Dendritic cell treated with granulocyte-macrophage colony-stimulating factor and Interleukin-4, amounts not matched to agents 40 ng/mL and 50 ng/mL, for 4 days (primary cell): ENCODE measurements around the gene RCHY1.
"Not testable (repeated sequence)": the region's sequence is repeated elsewhere in the genome, so short reads cannot be mapped to it uniquely, and the experiment has no call there.

Source experiments
- H3K27ac Mint-ChIP-seq: one replicate; pipeline ENCODE4 v1.8.0; 2022; ENCODE audit warnings: mild to moderate bottlenecking, mixed read lengths
- H3K27me3 Mint-ChIP-seq: one replicate; pipeline ENCODE4 v1.8.0; 2022; ENCODE audit warnings: mild to moderate bottlenecking, mixed read lengths
- H3K36me3 Mint-ChIP-seq: one replicate; pipeline ENCODE4 v1.8.0; 2022; ENCODE audit warnings: low read depth, mixed read lengths
- H3K4me1 Mint-ChIP-seq: one replicate; pipeline ENCODE4 v1.8.0; 2022; ENCODE audit warnings: low read depth, mixed read lengths
- H3K4me3 Mint-ChIP-seq: one replicate; pipeline ENCODE4 v1.8.0; 2022; ENCODE audit warnings: mild to moderate bottlenecking, moderate library complexity, mixed read lengths
- H3K9me3 Mint-ChIP-seq: one replicate; pipeline ENCODE4 v1.8.0; 2022; ENCODE audit warnings: mixed read lengths
- intact Hi-C: fragments of 100-400 bp; cut with micrococcal nuclease; formaldehyde crosslinking; loops from one replicate; pipeline ENCODE4 v1.15.0; 2022

RCHY1 gene

DNA sequence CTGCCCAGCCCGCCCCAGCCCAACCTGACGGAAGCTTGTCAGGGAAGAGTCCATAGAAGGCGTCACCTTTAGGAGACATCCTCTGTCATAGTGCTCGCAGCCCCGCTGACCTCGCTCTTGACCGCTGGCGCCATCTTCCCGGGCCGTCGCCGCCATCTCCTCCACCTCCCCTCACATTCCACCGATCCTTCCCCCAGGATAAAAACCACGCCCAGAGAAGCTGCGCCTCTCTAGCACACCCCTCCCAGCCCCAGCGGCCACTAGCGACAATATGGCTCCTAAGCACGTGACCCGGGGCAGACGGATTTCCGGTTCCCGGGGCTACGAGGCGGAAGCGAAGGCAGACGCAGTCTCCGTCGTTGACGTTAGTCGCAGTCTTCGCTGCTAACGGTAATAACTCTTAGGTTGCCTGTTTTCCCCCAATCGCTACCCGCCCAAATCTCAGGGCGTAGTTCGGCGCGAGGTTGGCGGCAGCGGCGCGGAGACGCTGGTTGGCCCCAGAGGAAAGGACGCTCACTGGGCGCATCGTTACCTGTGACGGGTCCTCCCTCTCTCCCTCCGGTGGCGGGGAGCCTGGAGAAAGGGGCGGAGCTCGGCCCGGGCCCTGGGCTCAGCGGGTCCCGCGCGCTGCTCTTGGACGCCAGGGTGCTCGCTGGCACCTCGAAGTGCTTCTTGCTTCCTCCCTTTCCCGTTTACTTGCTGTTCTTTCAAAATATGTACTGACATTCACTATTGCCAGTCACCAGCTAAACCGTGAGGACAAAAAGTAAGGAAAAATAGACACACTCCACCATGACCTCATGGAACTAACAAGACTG, at the start of gene RCHY1, which contains the start of gene THAP6:
RCHY1 (minus strand) TSS at position 273 of the 818 bp plus-strand sequence; CDS start at position 156, 117 bp downstream.
THAP6 (plus strand) TSS at position 343 of the 818 bp plus-strand sequence. CDS start 980 bp downstream, outside the sequence.
- intact Hi-C loops = loop anchor here (1.0 to 5.0 kb wide), 3 partner anchors 20 to 210 kb away; partner anchors contain the start of genes G3BP2 and USO1
- Mint-ChIP-seq H3K4me1 (peaks cover 26% of the 10 kb centered on the region), H3K27ac (no peak within 1 kb of the TSS), H3K36me3 (peaks cover 46% of the 10 kb centered on the region), H3K27me3 (no peaks in the 10 kb centered on the region), H3K9me3 (peaks cover 10% of the 10 kb centered on the region), H3K4me3 (no peak within 1 kb of the TSS)

DNA sequence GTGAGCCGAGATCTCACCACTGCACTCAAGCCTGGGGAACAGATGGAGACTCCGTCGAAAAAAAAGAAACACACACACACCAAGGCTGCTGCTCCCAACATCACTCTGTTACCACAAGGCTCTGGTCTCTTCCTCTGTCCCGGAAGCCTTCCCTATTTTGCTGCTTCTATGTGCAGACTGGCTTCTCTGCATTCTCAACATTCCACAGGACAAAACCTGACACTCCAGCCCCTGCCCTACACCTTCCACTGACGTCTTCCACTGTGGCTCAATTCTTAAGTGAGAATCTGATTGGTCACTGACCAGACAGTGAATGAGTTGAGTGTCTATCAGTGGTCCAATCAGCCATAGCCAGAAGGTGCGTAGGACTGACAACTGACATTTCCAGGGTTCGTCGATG, 47.6 kb upstream of the RCHY1 start:
- intact Hi-C loops = no loop called here
- Mint-ChIP-seq H3K27me3 (no peaks in the 10 kb centered on the region), H3K9me3 (no peaks in the 10 kb centered on the region), H3K4me1 (peaks cover 20% of the 10 kb centered on the region), H3K4me3 (no peak overlapping the region), H3K27ac (no peak overlapping the region), H3K36me3 (no peaks in the 10 kb centered on the region)

DNA sequence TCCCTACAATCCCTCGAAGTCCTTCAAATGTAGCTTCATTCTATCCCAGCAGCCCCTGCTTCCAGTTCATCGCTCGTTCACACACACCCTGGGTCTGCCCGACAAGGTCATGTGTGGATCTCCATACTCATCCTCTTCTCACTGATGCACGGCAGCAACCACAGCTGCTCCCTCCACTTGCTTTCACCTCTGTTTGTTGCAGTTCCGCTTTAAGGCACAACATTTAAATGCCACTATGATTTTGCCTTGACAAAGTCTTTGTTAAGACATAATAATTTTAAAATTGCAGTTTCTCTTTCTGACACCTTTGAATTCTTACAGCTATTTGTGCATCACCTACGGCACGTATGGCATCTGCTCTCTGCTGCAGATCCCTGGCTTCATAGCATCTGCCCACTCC, 43.5 kb upstream of the RCHY1 start:
- peaks cover 6% of the 10 kb centered on the region for H3K4me1 Mint-ChIP-seq
- no peak overlapping the region for H3K27ac Mint-ChIP-seq
- intact Hi-C loops = no loop called here
- no peaks in the 10 kb centered on the region for H3K9me3 Mint-ChIP-seq
- H3K36me3 Mint-ChIP-seq = no peaks in the 10 kb centered on the region
- no peak overlapping the region for H3K4me3 Mint-ChIP-seq
- no peaks in the 10 kb centered on the region for H3K27me3 Mint-ChIP-seq

GRCh38 chr4:75555294-75556164, 41.3 kb upstream of the RCHY1 start, which contains the start of gene ODAPH:
Gene ODAPH (plus strand): TSS chr4:75556066. CDS start chr4:75556083, 17 bp downstream.
- no peak within 1 kb of the TSS for H3K27ac Mint-ChIP-seq
- intact Hi-C loops = no loop called here
- no peak within 1 kb of the TSS for H3K4me3 Mint-ChIP-seq
- no peaks in the 10 kb centered on the region for H3K27me3 Mint-ChIP-seq
- no peaks in the 10 kb centered on the region for H3K36me3 Mint-ChIP-seq
- no peaks in the 10 kb centered on the region for H3K4me1 Mint-ChIP-seq
- no peaks in the 10 kb centered on the region for H3K9me3 Mint-ChIP-seq

DNA sequence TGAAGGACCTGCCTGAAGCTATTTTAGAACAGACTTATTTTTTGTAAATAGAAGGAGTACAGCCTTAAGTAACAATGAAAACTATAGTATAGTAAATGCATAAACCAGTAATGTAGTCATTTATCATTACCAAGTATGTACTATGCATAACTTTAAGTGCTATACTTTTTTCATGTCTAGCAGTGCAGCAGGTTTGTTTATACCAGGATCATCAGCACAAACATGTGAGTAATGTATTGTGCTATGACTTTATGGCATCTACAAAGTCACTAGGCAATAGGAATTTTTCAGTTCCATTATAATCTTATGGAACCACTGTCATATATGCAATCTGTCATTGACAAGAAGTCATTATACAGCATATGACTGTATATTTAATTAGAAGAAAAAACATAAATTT, 38.2 kb upstream of the RCHY1 start:
- no peaks in the 10 kb centered on the region for H3K9me3 Mint-ChIP-seq
- intact Hi-C loops = no loop called here
- H3K36me3 Mint-ChIP-seq = no peaks in the 10 kb centered on the region
- H3K27ac Mint-ChIP-seq = no peak overlapping the region
- no peaks in the 10 kb centered on the region for H3K27me3 Mint-ChIP-seq
- H3K4me1 Mint-ChIP-seq = peaks cover 7% of the 10 kb centered on the region
- no peak overlapping the region for H3K4me3 Mint-ChIP-seq

- no peaks in the 10 kb centered on the region for H3K9me3 Mint-ChIP-seq
- no peaks in the 10 kb centered on the region for H3K27me3 Mint-ChIP-seq
- H3K4me3 Mint-ChIP-seq = no peak overlapping the region
- H3K27ac Mint-ChIP-seq = no peak overlapping the region
- intact Hi-C loops = no loop called here
- H3K36me3 Mint-ChIP-seq = peaks cover 9% of the 10 kb centered on the region
- peaks cover 7% of the 10 kb centered on the region for H3K4me1 Mint-ChIP-seq
These were observed 34.8 kb upstream of the RCHY1 start for GRCh38 chr4:75549019-75549418.

GRCh38 chr4:75547647-75548387, 33.6 kb upstream of the RCHY1 start:
- no peak overlapping the region for H3K27ac Mint-ChIP-seq
- intact Hi-C loops = no loop called here
- H3K9me3 Mint-ChIP-seq = no peaks in the 10 kb centered on the region
- H3K36me3 Mint-ChIP-seq = peaks cover 9% of the 10 kb centered on the region
- no peak overlapping the region for H3K4me3 Mint-ChIP-seq
- no peaks in the 10 kb centered on the region for H3K27me3 Mint-ChIP-seq
- H3K4me1 Mint-ChIP-seq = peaks cover 7% of the 10 kb centered on the region

DNA sequence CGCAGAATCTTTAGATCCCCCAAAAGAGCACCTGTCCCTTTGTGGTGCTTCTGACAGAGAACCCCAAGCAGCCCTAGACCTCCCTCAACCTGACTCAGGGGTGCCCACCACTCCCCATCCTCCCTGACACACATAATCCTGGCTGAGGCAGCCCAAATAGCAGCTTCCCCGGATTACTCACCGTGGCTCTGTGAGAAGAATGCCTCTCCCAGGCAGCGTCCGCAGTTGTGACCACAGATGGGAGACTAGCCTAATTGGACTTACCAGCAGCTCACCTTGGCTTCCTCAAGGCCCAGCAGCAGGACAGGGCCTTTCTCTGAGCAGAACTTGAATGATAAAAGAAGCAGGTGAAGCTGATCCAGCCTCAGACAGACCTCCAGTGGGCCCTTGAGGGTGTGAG, 31.3 kb upstream of the RCHY1 start:
- Mint-ChIP-seq H3K27ac (no peak overlapping the region), H3K27me3 (no peaks in the 10 kb centered on the region), H3K4me3 (no peak overlapping the region), H3K9me3 (no peaks in the 10 kb centered on the region), H3K36me3 (peaks cover 9% of the 10 kb centered on the region), H3K4me1 (peaks cover 7% of the 10 kb centered on the region)
- intact Hi-C loops = no loop called here

GRCh38 chr4:75544870-75545269, 30.7 kb upstream of the RCHY1 start:
- Mint-ChIP-seq H3K4me3 (no peak overlapping the region), H3K4me1 (peaks cover 7% of the 10 kb centered on the region), H3K9me3 (no peaks in the 10 kb centered on the region), H3K36me3 (peaks cover 9% of the 10 kb centered on the region), H3K27me3 (no peaks in the 10 kb centered on the region), H3K27ac (no peak overlapping the region)
- intact Hi-C loops = no loop called here

DNA sequence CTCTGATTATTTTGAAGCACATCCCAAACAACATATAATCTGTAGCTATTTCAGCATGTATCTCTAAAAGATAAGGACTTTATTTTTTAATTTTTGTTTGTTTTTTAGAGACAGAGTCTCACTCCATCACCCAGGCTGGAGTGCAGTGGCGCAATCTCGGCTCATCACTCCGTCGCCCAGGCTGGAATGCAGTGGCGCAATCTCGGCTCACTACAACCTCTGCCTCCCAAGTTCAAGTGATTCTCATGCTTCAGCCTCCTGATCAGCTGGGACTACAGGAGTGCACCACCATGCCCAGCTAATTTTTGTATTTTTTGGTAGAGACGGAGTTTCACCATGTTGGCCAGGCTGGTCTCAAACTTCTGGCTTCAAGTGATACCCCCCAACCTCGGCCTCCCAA, 30.0 kb upstream of the RCHY1 start:
- intact Hi-C loops, H3K27me3 Mint-ChIP-seq, H3K27ac Mint-ChIP-seq, H3K4me1 Mint-ChIP-seq, H3K4me3 Mint-ChIP-seq, H3K36me3 Mint-ChIP-seq, H3K9me3 Mint-ChIP-seq: not testable (repeated sequence)

- Mint-ChIP-seq H3K9me3 (no peaks in the 10 kb centered on the region), H3K27ac (no peak overlapping the region), H3K4me1 (peaks cover 2% of the 10 kb centered on the region), H3K4me3 (no peak overlapping the region), H3K27me3 (no peaks in the 10 kb centered on the region), H3K36me3 (peaks cover 9% of the 10 kb centered on the region)
- intact Hi-C loops = no loop called here
These were observed 28.6 kb upstream of the RCHY1 start for GRCh38 chr4:75542824-75543223.

- intact Hi-C loops, H3K4me3 Mint-ChIP-seq, H3K27me3 Mint-ChIP-seq, H3K27ac Mint-ChIP-seq, H3K4me1 Mint-ChIP-seq: not testable (repeated sequence)
- H3K36me3 Mint-ChIP-seq = peaks cover 13% of the 10 kb centered on the region
- H3K9me3 Mint-ChIP-seq = peaks cover 24% of the 10 kb centered on the region
These were observed 23.1 kb upstream of the RCHY1 start for GRCh38 chr4:75537308-75537707.

- H3K9me3 Mint-ChIP-seq = peaks cover 44% of the 10 kb centered on the region
- intact Hi-C loops, H3K4me3 Mint-ChIP-seq: not testable (repeated sequence)
These were observed 19.7 kb upstream of the RCHY1 start for GRCh38 chr4:75533926-75534325.

More at GRCh38 chr4:75533926-75534325, 19.7 kb upstream of the RCHY1 start:
- not testable (repeated sequence) for H3K4me1 Mint-ChIP-seq, H3K27me3 Mint-ChIP-seq, H3K27ac Mint-ChIP-seq
- H3K36me3 Mint-ChIP-seq = peaks cover 41% of the 10 kb centered on the region
